SJCRH30 (cell line): Measurements from ENCODE around the gene ATF5. TPM values are rescaled to one million over a fixed set of nuclear protein-coding genes. Genes with fewer than 3 reads are reported as not detected.

Experiments used
- DNase-seq, 2 experiments: peaks; one replicate each; pipeline ENCODE4 v3.0.0-alpha.2; 2015 to 2020
- H3K27ac ChIP-seq: fragments of 250-450 bp; sonication (Bioruptor Pico); 2 replicates; pipeline ENCODE4 v1.5.1; 2020; ENCODE audit warnings: mild to moderate bottlenecking, moderate library complexity
- H3K27me3 ChIP-seq: fragments of 250-450 bp; sonication (Bioruptor Pico); 2 replicates; pipeline ENCODE4 v1.5.1; 2020; ENCODE audit warnings: mild to moderate bottlenecking, moderate library complexity
- H3K36me3 ChIP-seq: fragments of 250-450 bp; sonication (Bioruptor Pico); 2 replicates; pipeline ENCODE4 v1.5.1; 2020; ENCODE audit warnings: mild to moderate bottlenecking, moderate library complexity
- H3K4me1 ChIP-seq: fragments of 250-450 bp; sonication (Bioruptor Pico); 2 replicates; pipeline ENCODE4 v1.5.1; 2020; ENCODE audit warnings: mild to moderate bottlenecking, moderate library complexity
- H3K4me3 ChIP-seq: fragments of 250-450 bp; sonication (Bioruptor Pico); 2 replicates; pipeline ENCODE4 v1.5.1; 2020; ENCODE audit warnings: mild to moderate bottlenecking, moderate library complexity
- H3K9me3 ChIP-seq: fragments of 250-450 bp; sonication (Bioruptor Pico); replicated peaks from 2 replicates; pipeline ENCODE4 v1.5.1; 2020; ENCODE audit warnings: mild to moderate bottlenecking, moderate library complexity
- total RNA-seq: library from RNA; depleted of rRNA; stranded (reverse); fragments of >200 nt; shearing (Covaris generic); gene quantifications from 2 replicates; pipeline ENCODE4 v1.2.3, GENCODE V29; 2014; rRNA removed

The ATF5 gene
- total RNA-seq, 1 experiment from 2014 or later = 8.9 TPM

- H3K9me3 ChIP-seq = no peaks in the 10 kb centered on the region
- no peak overlapping the region for H3K4me3 ChIP-seq
- no peaks in the 10 kb centered on the region for H3K4me1 ChIP-seq
- no peaks in the 10 kb centered on the region for H3K36me3 ChIP-seq
- H3K27me3 ChIP-seq = no peaks in the 10 kb centered on the region
- DNase-seq = no peak
- no peak overlapping the region for H3K27ac ChIP-seq
Measured at GRCh38 chr19:49981603-49982593, 52.9 kb downstream of the ATF5 start.

Other genes starting within 250 kb of the ATF5 start
- gene ADM5, start 239.6 kb upstream of the ATF5 start, total RNA-seq = 5.5 and 7.7 TPM in 2 replicates
- 15.2 and 20.4 TPM in 2 replicates for gene CPT1C, start 238.1 kb upstream of the ATF5 start, total RNA-seq
- gene TSKS, start 165.9 kb upstream of the ATF5 start, total RNA-seq = not detected in 2 replicates
- gene AP2A1, start 162.2 kb upstream of the ATF5 start, total RNA-seq = 66.5 and 68.8 TPM in 2 replicates
- gene FUZ, start 115.9 kb upstream of the ATF5 start, total RNA-seq = 27.6 and 27.9 TPM in 2 replicates
- gene MED25, start 110.9 kb upstream of the ATF5 start, total RNA-seq = 22.2 and 27.4 TPM in 2 replicates
- 77.1 and 91.2 TPM in 2 replicates for gene PTOV1, start 78.0 kb upstream of the ATF5 start, total RNA-seq
- gene PNKP, start 61.6 kb upstream of the ATF5 start, total RNA-seq = 24.2 and 40.6 TPM in 2 replicates
- 21.7 and 25.2 TPM in 2 replicates for gene AKT1S1, start 51.9 kb upstream of the ATF5 start, total RNA-seq
- gene TBC1D17, start 51.5 kb upstream of the ATF5 start, total RNA-seq = 9.1 and 9.4 TPM in 2 replicates
- not detected in 2 replicates for gene IL4I1, start 32.3 kb upstream of the ATF5 start, total RNA-seq
- 87.8 and 88.7 TPM in 2 replicates for gene NUP62, start 299 bp downstream of the ATF5 start, total RNA-seq
- gene SIGLEC11, start 32.0 kb downstream of the ATF5 start, total RNA-seq = 2.7 and 4.5 TPM in 2 replicates
- gene VRK3, start 96.2 kb downstream of the ATF5 start, total RNA-seq = 16.9 and 23.1 TPM in 2 replicates
- gene ZNF473, start 96.8 kb downstream of the ATF5 start, total RNA-seq = 18.9 and 21.4 TPM in 2 replicates
- gene IZUMO2, start 234.1 kb downstream of the ATF5 start, total RNA-seq = 0.24 TPM in 1 of 2 replicates, not detected in the other